HL-60 (cell line): ENCODE measurements around the gene UTP20.

ENCODE experiments used
- GABPA ChIP-seq: IDR thresholded peaks from 2 replicates; pipeline ENCODE4 v1.6.1; 2012; ENCODE audit warnings: low read depth
- POLR2AphosphoS5 ChIP-seq: IDR thresholded peaks from 2 replicates; pipeline ENCODE4 v1.6.1; 2012; ENCODE audit warnings: low read depth
- TF ChIP-seq, protein P1 (sequence below): IDR thresholded peaks from one replicate; pipeline ENCODE4 v1.5.1; 2011; ENCODE audit warnings: low read length, control low read depth, inconsistent platforms; ENCODE audit not compliant: insufficient read depth
- TF ChIP-seq, protein P2 (sequence below): IDR thresholded peaks from 2 replicates; pipeline ENCODE4 v1.6.1; 2012; ENCODE audit warnings: low read depth; ENCODE audit not compliant: insufficient replicate concordance

DNA sequence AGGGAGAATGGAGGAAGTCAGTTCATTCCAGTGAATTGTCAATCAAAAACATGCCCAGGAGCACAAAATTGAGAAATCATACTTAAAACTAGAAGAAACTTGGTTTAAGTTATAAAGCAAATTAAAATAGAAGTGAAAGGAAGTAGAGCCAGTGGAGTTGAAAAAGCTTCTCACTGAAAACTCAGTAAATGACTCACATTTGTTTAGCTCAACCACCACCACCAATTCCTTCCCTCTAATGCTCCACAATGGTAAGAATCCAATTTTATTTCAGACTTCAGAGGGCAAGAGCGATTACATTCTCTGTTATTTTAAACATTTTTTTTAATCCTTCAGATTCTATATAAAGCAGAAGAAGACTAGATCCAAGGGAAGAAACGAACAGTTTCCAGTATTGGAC, 19.4 kb downstream of the UTP20 start:
- TF ChIP-seq POLR2AphosphoS5 (no peak), GABPA (no peak)
- TF ChIP-seq, protein P1, sequence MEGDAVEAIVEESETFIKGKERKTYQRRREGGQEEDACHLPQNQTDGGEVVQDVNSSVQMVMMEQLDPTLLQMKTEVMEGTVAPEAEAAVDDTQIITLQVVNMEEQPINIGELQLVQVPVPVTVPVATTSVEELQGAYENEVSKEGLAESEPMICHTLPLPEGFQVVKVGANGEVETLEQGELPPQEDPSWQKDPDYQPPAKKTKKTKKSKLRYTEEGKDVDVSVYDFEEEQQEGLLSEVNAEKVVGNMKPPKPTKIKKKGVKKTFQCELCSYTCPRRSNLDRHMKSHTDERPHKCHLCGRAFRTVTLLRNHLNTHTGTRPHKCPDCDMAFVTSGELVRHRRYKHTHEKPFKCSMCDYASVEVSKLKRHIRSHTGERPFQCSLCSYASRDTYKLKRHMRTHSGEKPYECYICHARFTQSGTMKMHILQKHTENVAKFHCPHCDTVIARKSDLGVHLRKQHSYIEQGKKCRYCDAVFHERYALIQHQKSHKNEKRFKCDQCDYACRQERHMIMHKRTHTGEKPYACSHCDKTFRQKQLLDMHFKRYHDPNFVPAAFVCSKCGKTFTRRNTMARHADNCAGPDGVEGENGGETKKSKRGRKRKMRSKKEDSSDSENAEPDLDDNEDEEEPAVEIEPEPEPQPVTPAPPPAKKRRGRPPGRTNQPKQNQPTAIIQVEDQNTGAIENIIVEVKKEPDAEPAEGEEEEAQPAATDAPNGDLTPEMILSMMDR, result no peak
- TF ChIP-seq, protein P2, sequence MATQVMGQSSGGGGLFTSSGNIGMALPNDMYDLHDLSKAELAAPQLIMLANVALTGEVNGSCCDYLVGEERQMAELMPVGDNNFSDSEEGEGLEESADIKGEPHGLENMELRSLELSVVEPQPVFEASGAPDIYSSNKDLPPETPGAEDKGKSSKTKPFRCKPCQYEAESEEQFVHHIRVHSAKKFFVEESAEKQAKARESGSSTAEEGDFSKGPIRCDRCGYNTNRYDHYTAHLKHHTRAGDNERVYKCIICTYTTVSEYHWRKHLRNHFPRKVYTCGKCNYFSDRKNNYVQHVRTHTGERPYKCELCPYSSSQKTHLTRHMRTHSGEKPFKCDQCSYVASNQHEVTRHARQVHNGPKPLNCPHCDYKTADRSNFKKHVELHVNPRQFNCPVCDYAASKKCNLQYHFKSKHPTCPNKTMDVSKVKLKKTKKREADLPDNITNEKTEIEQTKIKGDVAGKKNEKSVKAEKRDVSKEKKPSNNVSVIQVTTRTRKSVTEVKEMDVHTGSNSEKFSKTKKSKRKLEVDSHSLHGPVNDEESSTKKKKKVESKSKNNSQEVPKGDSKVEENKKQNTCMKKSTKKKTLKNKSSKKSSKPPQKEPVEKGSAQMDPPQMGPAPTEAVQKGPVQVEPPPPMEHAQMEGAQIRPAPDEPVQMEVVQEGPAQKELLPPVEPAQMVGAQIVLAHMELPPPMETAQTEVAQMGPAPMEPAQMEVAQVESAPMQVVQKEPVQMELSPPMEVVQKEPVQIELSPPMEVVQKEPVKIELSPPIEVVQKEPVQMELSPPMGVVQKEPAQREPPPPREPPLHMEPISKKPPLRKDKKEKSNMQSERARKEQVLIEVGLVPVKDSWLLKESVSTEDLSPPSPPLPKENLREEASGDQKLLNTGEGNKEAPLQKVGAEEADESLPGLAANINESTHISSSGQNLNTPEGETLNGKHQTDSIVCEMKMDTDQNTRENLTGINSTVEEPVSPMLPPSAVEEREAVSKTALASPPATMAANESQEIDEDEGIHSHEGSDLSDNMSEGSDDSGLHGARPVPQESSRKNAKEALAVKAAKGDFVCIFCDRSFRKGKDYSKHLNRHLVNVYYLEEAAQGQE, result no peak
